Sigmoid colon (tissue), 4 donors: ENCODE data around the gene COX6A2.

Experiments
- CTCF ChIP-seq, 4 experiments: fragments of 450-650 bp in 3 of 4; fragments of 200-600 bp in 1 of 4; IDR thresholded peaks; one replicate each; pipeline ENCODE4 v1.5.1; 2016 to 2019; ENCODE audit warnings: antibody characterized with exemption in 4 of 4, mild to moderate bottlenecking in 3 of 4, moderate library complexity in 2 of 4
- POLR2AphosphoS5 ChIP-seq, 4 donors: sonication (generic); formaldehyde crosslinking; IDR thresholded peaks; one replicate each; pipeline ENCODE4 v1.6.1; 2017; ENCODE audit warnings: antibody characterized with exemption in 4 of 4

GRCh38 chr16:31393056-31393455 is 35.1 kb downstream of the COX6A2 start, which contains the start of gene ITGAD:
- no peak for TF ChIP-seq CTCF (IDR thresholded peaks at IDR 0.05)
- TF ChIP-seq POLR2AphosphoS5 (IDR thresholded peaks at IDR 0.05): no peak
